MM.1S (cell line): ENCODE data around the gene SPDYE2.
"Not testable (repeated sequence)": the region's sequence is repeated elsewhere in the genome, so short reads cannot be mapped to it uniquely, and the experiment has no call there.

ENCODE experiments used
- DNase-seq: peaks from one replicate; pipeline ENCODE4 v3.0.0-alpha.2; 2015
- H2AFZ ChIP-seq: fragments of 300-600 bp; sonication (generic); 2 replicates; pipeline ENCODE4 v1.6.0; 2016; ENCODE audit warnings: antibody characterized with exemption, low read length
- H3F3A ChIP-seq: fragments of 300-600 bp; sonication (generic); 2 replicates; pipeline ENCODE4 v1.6.1; 2016; ENCODE audit warnings: mild to moderate bottlenecking, antibody characterized with exemption, low read length, moderate library complexity, mixed read lengths; ENCODE audit not compliant: insufficient read depth
- H3K27ac ChIP-seq: fragments of 300-600 bp; sonication (generic); 2 replicates; pipeline ENCODE4 v1.5.1; 2016; ENCODE audit warnings: mild to moderate bottlenecking, low read length
- H3K27me3 ChIP-seq: fragments of 300-600 bp; sonication (generic); replicated peaks from 2 replicates; pipeline ENCODE4 v1.6.0; 2016; ENCODE audit warnings: low read length; ENCODE audit not compliant: insufficient read depth
- H3K36me3 ChIP-seq: fragments of 300-600 bp; sonication (generic); replicated peaks from 2 replicates; pipeline ENCODE4 v1.6.1; 2016; ENCODE audit warnings: mild to moderate bottlenecking, low read length, mixed read lengths; ENCODE audit not compliant: insufficient read depth
- H3K4me1 ChIP-seq: fragments of 300-600 bp; sonication (generic); 2 replicates; pipeline ENCODE4 v1.6.1; 2016; ENCODE audit warnings: low read length, mixed read lengths
- H3K4me2 ChIP-seq: fragments of 300-600 bp; sonication (generic); 2 replicates; pipeline ENCODE4 v1.6.0; 2016; ENCODE audit warnings: low read depth, low read length
- H3K4me3 ChIP-seq: fragments of 300-600 bp; sonication (generic); 2 replicates; pipeline ENCODE4 v1.5.1; 2016; ENCODE audit warnings: low read length, mixed read lengths
- H3K79me2 ChIP-seq: fragments of 300-600 bp; sonication (generic); 2 replicates; pipeline ENCODE4 v1.6.1; 2016; ENCODE audit warnings: mixed run types, low read length, mixed read lengths
- H3K9ac ChIP-seq: fragments of 300-600 bp; sonication (generic); 2 replicates; pipeline ENCODE4 v1.6.1; 2016; ENCODE audit warnings: low read length, mixed read lengths
- H3K9me2 ChIP-seq: fragments of 300-600 bp; sonication (generic); replicated peaks from 2 replicates; pipeline ENCODE4 v1.6.1; 2016; ENCODE audit warnings: mild to moderate bottlenecking, low read length, mixed read lengths; ENCODE audit not compliant: insufficient read depth
- H3K9me3 ChIP-seq: fragments of 300-600 bp; sonication (generic); replicated peaks from 2 replicates; pipeline ENCODE4 v1.6.1; 2016; ENCODE audit warnings: mild to moderate bottlenecking, low read length, mixed read lengths; ENCODE audit not compliant: insufficient read depth
- H4K20me1 ChIP-seq: fragments of 300-600 bp; sonication (generic); 2 replicates; pipeline ENCODE4 v1.6.1; 2016; ENCODE audit warnings: mild to moderate bottlenecking, low read length, moderate library complexity, mixed read lengths; ENCODE audit not compliant: insufficient read depth

The SPDYE2 gene

DNA sequence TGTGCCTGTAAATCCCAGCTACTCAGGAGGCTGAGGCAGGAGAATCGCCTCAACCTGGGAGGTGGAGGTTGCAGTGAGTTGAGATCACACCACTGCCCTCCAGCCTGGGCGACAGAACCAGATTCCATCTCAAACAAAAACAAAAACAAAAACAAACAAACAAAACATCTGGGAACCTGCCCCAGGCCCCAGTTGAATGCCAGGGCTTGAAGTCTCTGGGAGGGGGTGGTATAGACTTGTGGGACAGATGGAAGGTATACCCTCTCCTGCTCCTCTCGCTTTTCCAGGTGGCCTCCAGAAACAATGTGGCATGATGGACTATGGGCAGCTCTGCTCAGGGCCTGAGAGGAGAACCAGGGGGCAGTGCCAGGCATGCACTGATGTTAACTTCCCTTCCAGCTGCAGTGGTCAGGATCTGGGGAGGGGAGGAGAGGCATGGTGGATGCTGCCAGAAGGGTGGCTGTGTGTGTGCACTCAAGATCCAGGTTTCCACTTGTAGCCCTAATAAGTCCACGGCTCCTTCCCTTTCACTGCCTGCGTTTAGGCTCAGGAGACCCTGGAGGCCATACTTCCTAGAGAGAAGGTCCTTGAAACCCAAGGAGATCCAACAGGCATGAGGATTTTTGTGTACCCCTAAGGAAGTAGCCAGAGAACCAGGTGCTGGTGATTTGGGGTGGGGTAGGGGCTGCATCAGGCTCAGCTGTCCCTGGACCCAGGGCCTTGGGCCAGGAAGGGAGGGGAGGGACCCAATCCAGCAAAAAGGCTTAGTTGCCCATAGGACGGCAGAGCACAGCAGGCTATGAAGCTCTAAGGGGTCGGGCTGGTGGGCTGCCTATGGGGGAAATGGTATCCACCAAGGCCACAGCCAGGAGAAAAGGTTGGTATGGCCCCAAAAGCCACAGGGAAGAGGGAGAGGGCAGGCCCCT lies 26.6 kb downstream of the SPDYE2 start:
- peak; percentile 2 for DNase-seq
- not testable (repeated sequence) for H3K27me3 ChIP-seq, H3K9me2 ChIP-seq, H3K4me3 ChIP-seq, H3K4me2 ChIP-seq, H3K36me3 ChIP-seq, H3K27ac ChIP-seq, H3K79me2 ChIP-seq, H2AFZ ChIP-seq, H3K9me3 ChIP-seq, H3F3A ChIP-seq, H3K9ac ChIP-seq, H3K4me1 ChIP-seq, H4K20me1 ChIP-seq

DNA sequence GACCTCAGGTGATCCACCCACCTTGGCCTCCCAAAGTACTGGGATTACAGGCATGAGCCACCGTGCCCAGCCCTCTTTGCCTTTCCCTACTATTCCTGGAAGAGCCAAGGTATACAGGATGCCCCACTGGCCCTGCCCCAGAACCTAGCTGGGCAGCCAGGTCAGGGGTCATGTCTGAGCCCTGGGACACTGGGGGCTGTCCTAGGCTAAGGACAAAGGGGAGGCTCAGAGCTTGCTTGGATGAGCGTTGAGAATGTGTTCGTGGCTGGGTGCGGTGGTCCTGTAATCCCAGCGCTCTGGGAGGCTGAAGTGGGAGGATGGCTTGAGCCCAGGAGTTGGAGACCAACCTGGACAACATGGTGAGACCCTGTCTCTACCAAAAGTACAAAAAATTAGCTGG lies 27.5 kb downstream of the SPDYE2 start:
- H3K27me3 ChIP-seq, H3F3A ChIP-seq, H2AFZ ChIP-seq, H3K9me2 ChIP-seq, H3K9ac ChIP-seq, H3K36me3 ChIP-seq, H4K20me1 ChIP-seq, H3K4me2 ChIP-seq, DNase-seq, H3K4me1 ChIP-seq, H3K79me2 ChIP-seq, H3K4me3 ChIP-seq, H3K27ac ChIP-seq, H3K9me3 ChIP-seq: not testable (repeated sequence)

GRCh38 chr7:102581722-102582121 lies 30.7 kb downstream of the SPDYE2 start:
- H2AFZ ChIP-seq, H3K9me2 ChIP-seq, H3K9me3 ChIP-seq, H3K79me2 ChIP-seq, H3K4me3 ChIP-seq, H3K27ac ChIP-seq, H3F3A ChIP-seq, H3K4me1 ChIP-seq, H4K20me1 ChIP-seq, DNase-seq, H3K9ac ChIP-seq, H3K36me3 ChIP-seq, H3K4me2 ChIP-seq, H3K27me3 ChIP-seq: not testable (repeated sequence)

DNA sequence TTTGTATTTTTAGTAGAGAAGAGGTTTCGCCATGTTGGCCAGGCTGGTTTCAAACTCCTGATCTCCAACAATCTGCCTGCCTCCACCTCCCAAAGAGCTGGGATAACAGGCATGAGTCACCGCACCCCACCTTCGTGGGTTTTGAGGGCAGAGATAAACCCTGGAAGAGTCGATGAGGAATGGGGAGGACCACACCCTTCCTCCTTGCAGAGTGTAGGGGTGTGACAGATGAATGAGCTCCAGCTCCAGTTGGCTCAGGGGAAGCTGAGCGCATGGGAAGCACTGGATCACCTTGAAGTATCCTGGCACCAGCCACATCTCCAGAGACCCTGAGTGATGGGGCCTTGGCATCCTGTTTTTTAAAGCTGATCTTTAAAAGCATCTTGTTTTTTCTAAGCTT lies 32.5 kb downstream of the SPDYE2 start:
- not testable (repeated sequence) for H2AFZ ChIP-seq, H3K4me1 ChIP-seq, H3K27ac ChIP-seq, H3K9ac ChIP-seq, H3K36me3 ChIP-seq, H3K9me3 ChIP-seq, H3K4me3 ChIP-seq, H4K20me1 ChIP-seq, H3K4me2 ChIP-seq, H3K9me2 ChIP-seq, H3F3A ChIP-seq, H3K27me3 ChIP-seq, H3K79me2 ChIP-seq, DNase-seq

DNA sequence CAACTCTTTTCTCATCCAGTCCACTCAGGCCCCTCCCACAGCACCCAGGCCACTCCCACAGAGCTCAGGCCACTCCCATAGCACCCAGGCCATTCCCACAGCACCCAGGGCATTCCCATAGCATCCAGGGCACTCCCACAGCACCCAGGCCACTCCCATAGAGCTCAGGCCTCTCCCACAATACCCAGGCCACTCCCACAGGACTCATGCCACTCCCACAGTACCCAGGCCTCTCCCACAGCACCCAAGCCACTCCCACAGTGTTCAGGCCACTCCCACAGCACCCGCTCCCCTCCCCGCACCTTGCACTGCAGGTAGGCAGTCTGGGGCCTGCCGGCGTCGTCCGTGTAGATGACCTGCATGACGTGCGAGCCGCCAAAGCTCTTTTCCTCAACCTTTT lies 38.8 kb downstream of the SPDYE2 start:
- H3K27me3 ChIP-seq, H3K9ac ChIP-seq, H3K9me2 ChIP-seq, H3K27ac ChIP-seq, H3K4me1 ChIP-seq, H3K4me2 ChIP-seq, DNase-seq, H3K9me3 ChIP-seq, H2AFZ ChIP-seq, H4K20me1 ChIP-seq, H3K79me2 ChIP-seq, H3F3A ChIP-seq, H3K36me3 ChIP-seq, H3K4me3 ChIP-seq: not testable (repeated sequence)

DNA sequence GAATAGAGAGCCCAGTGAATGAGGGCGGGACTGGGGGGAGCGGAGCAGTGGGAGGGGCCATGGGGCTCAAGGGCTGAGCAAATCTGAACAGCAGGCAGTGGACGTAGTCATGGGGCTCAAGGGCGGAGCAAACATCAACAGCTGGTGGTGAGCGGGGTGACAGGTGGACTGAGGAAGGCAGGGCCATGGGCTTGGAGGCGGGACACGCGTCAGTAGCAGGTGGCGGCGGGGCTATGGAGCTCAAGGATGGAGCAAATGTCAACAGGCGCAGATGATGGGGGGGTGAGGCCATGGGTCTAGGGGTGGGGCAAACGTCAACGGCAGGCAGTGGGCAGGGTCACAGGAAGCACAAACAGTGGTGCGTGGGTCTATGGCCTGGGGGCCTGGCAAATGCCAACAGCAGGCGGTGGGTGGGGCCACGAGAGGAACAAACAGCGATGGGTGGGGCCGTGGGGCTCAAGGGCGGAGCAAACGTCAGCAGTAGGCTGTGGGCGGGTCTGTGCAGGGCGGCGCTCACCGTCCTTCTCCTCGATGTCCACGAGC lies 41.5 kb downstream of the SPDYE2 start:
- not testable (repeated sequence) for H3K4me3 ChIP-seq, H2AFZ ChIP-seq, H3K4me2 ChIP-seq, H3K9me2 ChIP-seq, H3F3A ChIP-seq, H3K4me1 ChIP-seq, H3K36me3 ChIP-seq, H3K27me3 ChIP-seq, H3K27ac ChIP-seq, H4K20me1 ChIP-seq, DNase-seq, H3K9ac ChIP-seq, H3K9me3 ChIP-seq, H3K79me2 ChIP-seq

- not testable (repeated sequence) for H3K9me3 ChIP-seq, H3F3A ChIP-seq, H3K4me2 ChIP-seq, H3K4me1 ChIP-seq, H4K20me1 ChIP-seq, H3K4me3 ChIP-seq, H3K36me3 ChIP-seq, DNase-seq, H3K79me2 ChIP-seq, H3K27me3 ChIP-seq, H3K9ac ChIP-seq, H3K27ac ChIP-seq, H2AFZ ChIP-seq, H3K9me2 ChIP-seq
Observed at GRCh38 chr7:102593637-102594334, 42.8 kb downstream of the SPDYE2 start.

DNA sequence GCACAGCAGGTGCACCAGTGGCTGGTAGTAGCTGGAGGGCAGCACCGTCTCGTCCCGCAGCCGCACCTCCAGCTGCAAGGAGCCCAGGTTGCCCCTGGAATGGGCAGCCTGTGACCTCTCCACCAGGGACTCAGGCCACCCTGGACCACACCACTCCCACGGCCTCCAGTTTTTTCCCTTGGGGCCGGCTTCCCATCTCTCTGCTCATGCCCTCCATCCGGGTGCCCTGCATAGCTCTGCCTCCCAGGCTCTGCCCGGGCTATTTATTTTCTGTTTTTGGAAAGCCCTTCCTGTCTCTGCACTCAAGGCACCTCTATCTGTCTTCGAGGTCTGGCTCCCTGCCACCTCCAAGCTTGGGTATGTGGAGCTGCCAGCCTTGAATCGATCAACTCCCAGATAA lies 45.0 kb downstream of the SPDYE2 start:
- H4K20me1 ChIP-seq, H3K4me3 ChIP-seq, H3F3A ChIP-seq, H3K27ac ChIP-seq, DNase-seq, H3K27me3 ChIP-seq, H3K36me3 ChIP-seq, H3K4me1 ChIP-seq, H3K9ac ChIP-seq, H3K9me2 ChIP-seq, H3K4me2 ChIP-seq, H3K9me3 ChIP-seq, H2AFZ ChIP-seq, H3K79me2 ChIP-seq: not testable (repeated sequence)
